GM23338 (cell line): ENCODE data around the gene PSORS1C2. TPM values are rescaled to one million over a fixed set of nuclear protein-coding genes. Genes with fewer than 3 reads are reported as not detected.

Source experiments
- ATAC-seq: fragments of 200-7000 bp; cut with Tn5 transposase; 3 replicates; pipeline ENCODE4 v1.9.1; 2020
- DNase-seq: peaks from one replicate; pipeline ENCODE4 v3.0.0-alpha.2; 2015; ENCODE audit warnings: low spot score
- H2AFZ ChIP-seq: fragments of 200-600 bp; sonication (generic); 2 replicates; pipeline ENCODE4 v1.8.0; 2016; ENCODE audit warnings: antibody characterized with exemption, mild to moderate bottlenecking, moderate library complexity
- H3F3A ChIP-seq: fragments of 200-600 bp; sonication (generic); replicated peaks from 2 replicates; pipeline ENCODE4 v1.8.0; 2017; ENCODE audit warnings: antibody characterized with exemption, mixed run types, low read depth
- H3K27ac ChIP-seq: fragments of 200-600 bp; sonication (generic); 2 replicates; pipeline ENCODE4 v1.6.1; 2016; ENCODE audit warnings: low read depth
- H3K27me3 ChIP-seq: fragments of 200-600 bp; sonication (generic); 2 replicates; pipeline ENCODE4 v1.8.0; 2016; ENCODE audit warnings: mild to moderate bottlenecking, mixed run types, moderate library complexity; ENCODE audit not compliant: insufficient read depth
- H3K36me3 ChIP-seq: fragments of 200-600 bp; sonication (generic); 2 replicates; pipeline ENCODE4 v1.8.0; 2016; ENCODE audit warnings: mild to moderate bottlenecking; ENCODE audit not compliant: insufficient read depth
- H3K4me1 ChIP-seq: fragments of 200-600 bp; sonication (generic); 2 replicates; pipeline ENCODE4 v1.8.0; 2016; ENCODE audit warnings: mild to moderate bottlenecking, moderate library complexity; ENCODE audit not compliant: insufficient read depth
- H3K4me2 ChIP-seq: fragments of 200-600 bp; sonication (generic); 2 replicates; pipeline ENCODE4 v1.7.1; 2017; ENCODE audit warnings: mixed run types
- H3K4me3 ChIP-seq: fragments of 200-600 bp; sonication (generic); 2 replicates; pipeline ENCODE4 v1.6.1; 2016; ENCODE audit warnings: mixed run types
- H3K79me2 ChIP-seq: fragments of 200-600 bp; sonication (generic); replicated peaks from 2 replicates; pipeline ENCODE4 v1.8.0; 2017; ENCODE audit warnings: mild to moderate bottlenecking; ENCODE audit not compliant: insufficient read depth
- H3K9me2 ChIP-seq: fragments of 200-600 bp; sonication (generic); 2 replicates; pipeline ENCODE4 v1.8.0; 2017; ENCODE audit not compliant: insufficient read depth
- H4K20me1 ChIP-seq: fragments of 200-600 bp; sonication (generic); replicated peaks from 2 replicates; pipeline ENCODE4 v1.8.0; 2017; ENCODE audit warnings: mild to moderate bottlenecking; ENCODE audit not compliant: insufficient read depth
- H3K27ac Mint-ChIP-seq: 2 replicates; pipeline ENCODE4 v1.8.0; 2020; ENCODE audit warnings: inconsistent platforms, mild to moderate bottlenecking, moderate library complexity, mixed read lengths
- H3K27me3 Mint-ChIP-seq: 3 replicates; pipeline ENCODE4 v1.8.0; 2022; ENCODE audit warnings: low read depth, mild to moderate bottlenecking, moderate library complexity, mixed read lengths, inconsistent platforms; ENCODE audit not compliant: insufficient read depth, poor library complexity
- H3K36me3 Mint-ChIP-seq: 3 replicates; pipeline ENCODE4 v1.8.0; 2021; ENCODE audit warnings: low read depth, mild to moderate bottlenecking, inconsistent platforms, moderate library complexity, mixed read lengths
- H3K4me1 Mint-ChIP-seq: 3 replicates; pipeline ENCODE4 v1.8.0; 2020; ENCODE audit warnings: mild to moderate bottlenecking, inconsistent platforms, mixed read lengths
- H3K4me3 Mint-ChIP-seq: 3 replicates; pipeline ENCODE4 v1.8.0; 2021; ENCODE audit warnings: moderate library complexity, mild to moderate bottlenecking, inconsistent platforms, mixed read lengths
- H3K9me3 Mint-ChIP-seq: 3 replicates; pipeline ENCODE4 v1.8.0; 2020; ENCODE audit warnings: moderate library complexity, mild to moderate bottlenecking, inconsistent platforms, mixed read lengths
- CTCF ChIP-seq, 2 experiments: fragments of 200-600 bp in 1 of 2; sonication (generic) in 1 of 2; conservative IDR thresholded peaks; 2 replicates each; pipeline versions ENCODE4 v1.5.1 to v1.6.1; 2016 to 2017; ENCODE audit warnings: antibody characterized with exemption in 2 of 2, low read depth in 2 of 2, mild to moderate bottlenecking in 2 of 2, moderate library complexity in 1 of 2
- ETS1 ChIP-seq: IDR thresholded peaks from 2 replicates; pipeline ENCODE4 v1.6.1; 2016; ENCODE audit warnings: antibody characterized with exemption
- EZH2 ChIP-seq: fragments of 200-600 bp; sonication (generic); IDR thresholded peaks from one replicate; pipeline ENCODE4 v1.8.0; 2017; ENCODE audit warnings: antibody characterized with exemption, mild to moderate bottlenecking, low read depth; ENCODE audit not compliant: unreplicated experiment
- EZH2phosphoT487 ChIP-seq: fragments of 200-600 bp; sonication (generic); IDR thresholded peaks from one replicate; pipeline ENCODE4 v1.8.1; 2018; ENCODE audit warnings: antibody characterized with exemption; ENCODE audit not compliant: unreplicated experiment
- JUNB ChIP-seq: IDR thresholded peaks from one replicate; pipeline ENCODE4 v1.6.1; 2016; ENCODE audit warnings: antibody characterized with exemption; ENCODE audit not compliant: unreplicated experiment
- NANOG ChIP-seq: IDR thresholded peaks from 2 replicates; pipeline ENCODE4 v1.6.1; 2016; ENCODE audit warnings: antibody characterized with exemption, borderline replicate concordance
- POLR2AphosphoS5 ChIP-seq: IDR thresholded peaks from 2 replicates; pipeline ENCODE4 v1.6.1; 2016; ENCODE audit warnings: antibody characterized with exemption, low read depth
- ZNF114 ChIP-seq: fragments of 250-450 bp; sonication (Bioruptor Pico); IDR thresholded peaks from 2 replicates; pipeline ENCODE4 v1.5.0; 2020; ENCODE audit warnings: mild to moderate bottlenecking, moderate library complexity
- ZNF462 ChIP-seq: fragments of 250-450 bp; sonication (Bioruptor Pico); IDR thresholded peaks from 2 replicates; pipeline ENCODE4 v1.5.0; 2020; ENCODE audit warnings: mild to moderate bottlenecking, moderate library complexity
- polyA plus RNA-seq: library from polyadenylated mRNA; unstranded; fragments of >200 nt; fragmentation: Nextera tagmentation; extraction: Ambion mirVana; gene quantifications from 2 replicates; pipeline ENCODE4 v1.2.1, GENCODE V29; 2016
- total RNA-seq: library from RNA; depleted of rRNA; stranded (reverse); fragments of >200 nt; shearing (Covaris generic); gene quantifications from 2 replicates; pipeline ENCODE4 v1.2.3, GENCODE V29; 2014
- TF ChIP-seq, protein P1 (sequence below): IDR thresholded peaks from one replicate; pipeline ENCODE4 v1.6.1; 2018; ENCODE audit warnings: antibody characterized with exemption; ENCODE audit not compliant: unreplicated experiment

PSORS1C2 gene
- total and polyA plus RNA-seq, 2 experiments from 2014 or later: 0.47 TPM; not detected in 1

GRCh38 chr6:31170987-31171671 is 32.3 kb upstream of the PSORS1C2 start:
- Histone ChIP-seq H4K20me1 (peaks cover 42% of the 10 kb centered on the region), H3K4me1 (peaks cover 58% of the 10 kb centered on the region), H3K36me3 (peaks cover 11% of the 10 kb centered on the region), H3K27ac (peak overlapping the region; percentile 100), H3K27me3 (no peaks in the 10 kb centered on the region), H3K79me2 (peaks cover 70% of the 10 kb centered on the region), H3K4me3 (peak overlapping the region; percentile 100), H3K9me2 (no peaks in the 10 kb centered on the region), H3K4me2 (peak overlapping the region; percentile 100), H3F3A (peaks cover 27% of the 10 kb centered on the region), H2AFZ (no peak overlapping the region)
- H3K27me3 Mint-ChIP-seq: peaks cover 34% of the 10 kb centered on the region
- H3K4me1 Mint-ChIP-seq: peaks cover 57% of the 10 kb centered on the region
- peaks cover 43% of the 10 kb centered on the region for H3K36me3 Mint-ChIP-seq
- H3K9me3 Mint-ChIP-seq: no peaks in the 10 kb centered on the region; the same call in 2 of the 3 replicates
- ATAC-seq: no peak
- no peak for DNase-seq
- H3K4me3 Mint-ChIP-seq: peak overlapping the region; percentile 95
- H3K27ac Mint-ChIP-seq: peak overlapping the region; percentile 97
- no peak for TF ChIP-seq NANOG
- TF ChIP-seq ETS1: no peak
- TF ChIP-seq ZNF462 (CRISPR knock-in tag): no peak
- TF ChIP-seq EZH2: no peak
- TF ChIP-seq ZNF114 (CRISPR knock-in tag): no peak
- no peak for TF ChIP-seq CTCF (conservative IDR thresholded peaks at IDR 0.05; ENCODE audit: low read depth in 2 of 2)
- TF ChIP-seq POLR2AphosphoS5: no peak
- no peak for TF ChIP-seq JUNB
- TF ChIP-seq, protein P1, sequence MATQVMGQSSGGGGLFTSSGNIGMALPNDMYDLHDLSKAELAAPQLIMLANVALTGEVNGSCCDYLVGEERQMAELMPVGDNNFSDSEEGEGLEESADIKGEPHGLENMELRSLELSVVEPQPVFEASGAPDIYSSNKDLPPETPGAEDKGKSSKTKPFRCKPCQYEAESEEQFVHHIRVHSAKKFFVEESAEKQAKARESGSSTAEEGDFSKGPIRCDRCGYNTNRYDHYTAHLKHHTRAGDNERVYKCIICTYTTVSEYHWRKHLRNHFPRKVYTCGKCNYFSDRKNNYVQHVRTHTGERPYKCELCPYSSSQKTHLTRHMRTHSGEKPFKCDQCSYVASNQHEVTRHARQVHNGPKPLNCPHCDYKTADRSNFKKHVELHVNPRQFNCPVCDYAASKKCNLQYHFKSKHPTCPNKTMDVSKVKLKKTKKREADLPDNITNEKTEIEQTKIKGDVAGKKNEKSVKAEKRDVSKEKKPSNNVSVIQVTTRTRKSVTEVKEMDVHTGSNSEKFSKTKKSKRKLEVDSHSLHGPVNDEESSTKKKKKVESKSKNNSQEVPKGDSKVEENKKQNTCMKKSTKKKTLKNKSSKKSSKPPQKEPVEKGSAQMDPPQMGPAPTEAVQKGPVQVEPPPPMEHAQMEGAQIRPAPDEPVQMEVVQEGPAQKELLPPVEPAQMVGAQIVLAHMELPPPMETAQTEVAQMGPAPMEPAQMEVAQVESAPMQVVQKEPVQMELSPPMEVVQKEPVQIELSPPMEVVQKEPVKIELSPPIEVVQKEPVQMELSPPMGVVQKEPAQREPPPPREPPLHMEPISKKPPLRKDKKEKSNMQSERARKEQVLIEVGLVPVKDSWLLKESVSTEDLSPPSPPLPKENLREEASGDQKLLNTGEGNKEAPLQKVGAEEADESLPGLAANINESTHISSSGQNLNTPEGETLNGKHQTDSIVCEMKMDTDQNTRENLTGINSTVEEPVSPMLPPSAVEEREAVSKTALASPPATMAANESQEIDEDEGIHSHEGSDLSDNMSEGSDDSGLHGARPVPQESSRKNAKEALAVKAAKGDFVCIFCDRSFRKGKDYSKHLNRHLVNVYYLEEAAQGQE: no peak
- TF ChIP-seq EZH2phosphoT487: no peak
